Measurements from ENCODE around the gene UBE2E2. TPM values are rescaled to one million over a fixed set of nuclear protein-coding genes. Genes with fewer than 3 reads are reported as not detected.

UBE2E2 gene
- polyA plus RNA-seq, 4 donors, result 46.7 to 78.8 (median 65.9) TPM

GRCh38 chr3:23239211-23240068, 36.3 kb downstream of the UBE2E2 start:
- DNase-seq (ENCODE audit: low read depth in 4 of 4, low spot score in 3 of 4), result no peak

GRCh38 chr3:23240171-23240785, 37.2 kb downstream of the UBE2E2 start:
- no peak for DNase-seq (ENCODE audit: low read depth in 4 of 4, low spot score in 3 of 4)

GRCh38 chr3:23241256-23241655, 38.1 kb downstream of the UBE2E2 start:
- DNase-seq (ENCODE audit: low read depth in 4 of 4, low spot score in 3 of 4), result no peak

- DNase-seq (ENCODE audit: low read depth in 4 of 4, low spot score in 3 of 4), result no peak
Observed at GRCh38 chr3:23242106-23242505, 39.0 kb downstream of the UBE2E2 start.

- no peak for DNase-seq (ENCODE audit: low read depth in 4 of 4, low spot score in 3 of 4)
Observed at GRCh38 chr3:23244324-23245041, 41.4 kb downstream of the UBE2E2 start.

GRCh38 chr3:23246651-23247050, 43.5 kb downstream of the UBE2E2 start:
- no peak for DNase-seq (ENCODE audit: low read depth in 4 of 4, low spot score in 3 of 4)

- DNase-seq (ENCODE audit: low read depth in 4 of 4, low spot score in 3 of 4), result no peak
Observed at GRCh38 chr3:23248594-23249131, 45.5 kb downstream of the UBE2E2 start.

- DNase-seq (ENCODE audit: low read depth in 4 of 4, low spot score in 3 of 4), result no peak
Observed at GRCh38 chr3:23249961-23250360, 46.8 kb downstream of the UBE2E2 start.

GRCh38 chr3:23252122-23252521, 49.0 kb downstream of the UBE2E2 start:
- no peak for DNase-seq (ENCODE audit: low read depth in 4 of 4, low spot score in 3 of 4)

GRCh38 chr3:23253214-23253613, 50.1 kb downstream of the UBE2E2 start:
- no peak for DNase-seq (ENCODE audit: low read depth in 4 of 4, low spot score in 3 of 4)

- DNase-seq (ENCODE audit: low read depth in 4 of 4, low spot score in 3 of 4), result peak in 1 of 4 donors; percentile 7
Observed at GRCh38 chr3:23254282-23254681, 51.2 kb downstream of the UBE2E2 start.

GRCh38 chr3:23254835-23255234, 51.7 kb downstream of the UBE2E2 start:
- no peak for DNase-seq (ENCODE audit: low read depth in 4 of 4, low spot score in 3 of 4)

- no peak for DNase-seq (ENCODE audit: low read depth in 4 of 4, low spot score in 3 of 4)
Observed at GRCh38 chr3:23256741-23257435, 53.8 kb downstream of the UBE2E2 start.

GRCh38 chr3:23258110-23258509, 55.0 kb downstream of the UBE2E2 start:
- no peak for DNase-seq (ENCODE audit: low read depth in 4 of 4, low spot score in 3 of 4)

- DNase-seq (ENCODE audit: low read depth in 4 of 4, low spot score in 3 of 4), result no peak
Observed at GRCh38 chr3:23259515-23259914, 56.4 kb downstream of the UBE2E2 start.

GRCh38 chr3:23262766-23263165, 59.6 kb downstream of the UBE2E2 start:
- DNase-seq (ENCODE audit: low read depth in 4 of 4, low spot score in 3 of 4), result peak in 1 of 4 donors; percentile 9

GRCh38 chr3:23263796-23264195, 60.7 kb downstream of the UBE2E2 start:
- no peak for DNase-seq (ENCODE audit: low read depth in 4 of 4, low spot score in 3 of 4)

GRCh38 chr3:23264413-23264812, 61.3 kb downstream of the UBE2E2 start:
- DNase-seq (ENCODE audit: low read depth in 4 of 4, low spot score in 3 of 4), result no peak

- no peak for DNase-seq (ENCODE audit: low read depth in 4 of 4, low spot score in 3 of 4)
Observed at GRCh38 chr3:23270423-23270822, 67.3 kb downstream of the UBE2E2 start.

GRCh38 chr3:23271876-23272741, 69.0 kb downstream of the UBE2E2 start:
- no peak for DNase-seq (ENCODE audit: low read depth in 4 of 4, low spot score in 3 of 4)

Data from left renal pelvis (tissue), 4 donors.